HG02943 (cell line): ENCODE measurements around the gene GABRP.

Source experiments
- ATAC-seq: cut with Tn5 transposase; IDR thresholded peaks from one replicate; pipeline ENCODE4 v1.9.1; 2021; ENCODE audit warnings: mild to moderate bottlenecking, low read depth, moderate library complexity; ENCODE audit not compliant: unreplicated experiment

The GABRP gene

GRCh38 chr5:170854566-170854965 lies 71.0 kb downstream of the GABRP start:
- no peak for ATAC-seq

- no peak for ATAC-seq
Measured at GRCh38 chr5:170857066-170857465, 73.5 kb downstream of the GABRP start.

- no peak for ATAC-seq
Measured at GRCh38 chr5:170860415-170860814, 76.9 kb downstream of the GABRP start.

GRCh38 chr5:170860818-170861666 lies 77.5 kb downstream of the GABRP start:
- ATAC-seq, result no peak

- ATAC-seq, result no peak
Measured at GRCh38 chr5:170861667-170861916, 78.1 kb downstream of the GABRP start.

- no peak for ATAC-seq
Measured at GRCh38 chr5:170861917-170862766, 78.6 kb downstream of the GABRP start, which contains the start of gene RANBP17. RANBP17 (plus strand) TSS chr5:170862018.

GRCh38 chr5:170863646-170864045 lies 80.1 kb downstream of the GABRP start:
- ATAC-seq, result no peak
